Vagina (tissue), 2 donors: ENCODE measurements around the gene NAT8. TPM values are rescaled to one million over a fixed set of nuclear protein-coding genes. Genes with fewer than 3 reads are reported as not detected.

Experiments used
- DNase-seq, 2 donors: peaks; one replicate each; pipeline ENCODE4 v3.0.0-alpha.2; 2017; ENCODE audit errors: extremely low spot score in 2 of 2
- H3K27ac ChIP-seq: fragments of 200-600 bp; sonication (generic); one replicate; pipeline ENCODE4 v1.5.1; 2019
- H3K27me3 ChIP-seq: fragments of 200-600 bp; sonication (generic); one replicate; pipeline ENCODE4 v1.5.1; 2019
- H3K36me3 ChIP-seq, 2 donors: fragments of 200-600 bp; sonication (generic); one replicate each; pipeline ENCODE4 v1.5.1; 2017 to 2019
- H3K4me1 ChIP-seq: fragments of 200-600 bp; sonication (generic); one replicate; pipeline ENCODE4 v1.5.1; 2019
- H3K4me3 ChIP-seq, 2 donors: fragments of 200-600 bp; sonication (generic); 1 replicate in 1 of 2; 2 replicates in 1 of 2; pipeline ENCODE4 v1.5.1; 2016 to 2019
- H3K9me3 ChIP-seq: fragments of 200-600 bp; sonication (generic); one replicate; pipeline ENCODE4 v1.5.1; 2019
- POLR2A ChIP-seq, 2 donors: fragments of 450-650 bp; IDR thresholded peaks; one replicate each; pipeline ENCODE4 v1.6.1; 2017; ENCODE audit warnings: antibody characterized with exemption in 2 of 2, mild to moderate bottlenecking in 2 of 2, moderate library complexity in 2 of 2
- POLR2AphosphoS5 ChIP-seq, 2 donors: sonication (generic); formaldehyde crosslinking; IDR thresholded peaks; one replicate each; pipeline ENCODE4 v1.9.0; 2017; ENCODE audit warnings: antibody characterized with exemption in 2 of 2, mild to moderate bottlenecking in 2 of 2, low read depth in 1 of 2; ENCODE audit not compliant: insufficient read depth in 1 of 2
- intact Hi-C: fragments of 100-400 bp; cut with DNase I; formaldehyde crosslinking; loops from one replicate; pipeline ENCODE4 v1.15.1; 2023
- total RNA-seq: library from RNA; depleted of rRNA; stranded (reverse); fragments of >200 nt; gene quantifications from one replicate; pipeline ENCODE4 v1.2.3, GENCODE V29; 2016
- TF ChIP-seq, protein P1 (sequence below), 3 experiments: fragments of 450-650 bp in 2 of 3; fragments of 200-600 bp in 1 of 3; sonication (generic) in 1 of 3; IDR thresholded peaks; one replicate each; pipeline ENCODE4 v1.5.1; 2017 to 2019; ENCODE audit warnings: antibody characterized with exemption in 3 of 3, mild to moderate bottlenecking in 2 of 3, moderate library complexity in 2 of 3

Gene NAT8
- total RNA-seq, 1 donor from 2014 or later, result not detected

DNA sequence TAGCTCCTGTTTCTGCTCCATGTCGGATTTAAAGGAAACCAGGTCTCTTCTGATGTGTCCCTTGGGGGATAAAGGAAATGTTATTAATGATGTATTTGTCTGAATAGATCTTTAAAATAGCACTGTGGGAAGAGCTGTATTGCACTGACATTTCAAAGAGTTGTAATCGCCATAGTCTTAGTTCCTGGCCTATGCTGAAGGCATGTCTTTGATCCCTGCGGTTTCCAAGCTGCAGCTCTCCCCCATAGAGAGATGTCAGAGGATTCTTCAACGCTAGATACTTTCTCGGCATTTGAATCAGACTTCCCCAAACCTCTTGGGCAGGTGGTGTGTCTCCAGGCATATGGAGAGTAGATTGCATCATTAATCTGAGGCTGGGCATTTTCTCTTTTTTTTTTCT lies 40.4 kb downstream of the NAT8 start:
- no peak overlapping the region for H3K27ac ChIP-seq
- intact Hi-C loops, result no loop called here
- peaks cover 4 to 25% of the 10 kb centered on the region in 2 donors for H3K36me3 ChIP-seq
- DNase-seq, result no peak
- no peak overlapping the region for H3K4me3 ChIP-seq
- H3K9me3 ChIP-seq, result no peaks in the 10 kb centered on the region
- H3K27me3 ChIP-seq, result no peaks in the 10 kb centered on the region
- no peaks in the 10 kb centered on the region for H3K4me1 ChIP-seq
- TF ChIP-seq, protein P1, sequence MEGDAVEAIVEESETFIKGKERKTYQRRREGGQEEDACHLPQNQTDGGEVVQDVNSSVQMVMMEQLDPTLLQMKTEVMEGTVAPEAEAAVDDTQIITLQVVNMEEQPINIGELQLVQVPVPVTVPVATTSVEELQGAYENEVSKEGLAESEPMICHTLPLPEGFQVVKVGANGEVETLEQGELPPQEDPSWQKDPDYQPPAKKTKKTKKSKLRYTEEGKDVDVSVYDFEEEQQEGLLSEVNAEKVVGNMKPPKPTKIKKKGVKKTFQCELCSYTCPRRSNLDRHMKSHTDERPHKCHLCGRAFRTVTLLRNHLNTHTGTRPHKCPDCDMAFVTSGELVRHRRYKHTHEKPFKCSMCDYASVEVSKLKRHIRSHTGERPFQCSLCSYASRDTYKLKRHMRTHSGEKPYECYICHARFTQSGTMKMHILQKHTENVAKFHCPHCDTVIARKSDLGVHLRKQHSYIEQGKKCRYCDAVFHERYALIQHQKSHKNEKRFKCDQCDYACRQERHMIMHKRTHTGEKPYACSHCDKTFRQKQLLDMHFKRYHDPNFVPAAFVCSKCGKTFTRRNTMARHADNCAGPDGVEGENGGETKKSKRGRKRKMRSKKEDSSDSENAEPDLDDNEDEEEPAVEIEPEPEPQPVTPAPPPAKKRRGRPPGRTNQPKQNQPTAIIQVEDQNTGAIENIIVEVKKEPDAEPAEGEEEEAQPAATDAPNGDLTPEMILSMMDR (IDR thresholded peaks at IDR 0.05), result no peak
- no peak for TF ChIP-seq POLR2AphosphoS5 (IDR thresholded peaks at IDR 0.05; ENCODE audit: insufficient read depth in 1 of 2, low read depth in 1 of 2)
- TF ChIP-seq POLR2A (IDR thresholded peaks at IDR 0.05), result no peak

DNA sequence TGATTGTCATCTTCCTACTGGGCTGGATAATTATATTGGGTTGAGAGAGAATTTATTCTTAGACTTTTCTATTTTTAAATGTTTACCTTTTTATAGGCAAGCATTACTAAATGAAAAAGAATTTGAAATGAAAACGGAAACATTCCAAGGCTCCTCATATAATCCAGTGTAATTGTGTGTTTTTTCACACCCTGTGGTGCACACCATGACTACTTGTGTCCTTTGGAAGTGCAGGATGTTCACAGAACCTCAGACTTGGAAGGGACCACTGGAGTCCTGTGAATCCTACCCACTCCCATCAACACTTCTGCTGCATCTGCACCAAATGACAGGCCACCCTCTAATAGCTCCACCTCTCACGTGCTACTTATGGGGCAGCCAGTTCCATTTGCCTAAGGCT lies 48.0 kb downstream of the NAT8 start:
- Histone ChIP-seq H3K36me3 (no peaks in the 10 kb centered on the region), H3K9me3 (no peaks in the 10 kb centered on the region), H3K4me1 (no peaks in the 10 kb centered on the region), H3K27me3 (no peaks in the 10 kb centered on the region), H3K4me3 (no peak overlapping the region), H3K27ac (no peak overlapping the region)
- intact Hi-C loops, result no loop called here
- TF ChIP-seq POLR2A (IDR thresholded peaks at IDR 0.05) (no peak), POLR2AphosphoS5 (IDR thresholded peaks at IDR 0.05; ENCODE audit: insufficient read depth in 1 of 2, low read depth in 1 of 2) (no peak)
- TF ChIP-seq, protein P1 (IDR thresholded peaks at IDR 0.05), result no peak
- no peak for DNase-seq

DNA sequence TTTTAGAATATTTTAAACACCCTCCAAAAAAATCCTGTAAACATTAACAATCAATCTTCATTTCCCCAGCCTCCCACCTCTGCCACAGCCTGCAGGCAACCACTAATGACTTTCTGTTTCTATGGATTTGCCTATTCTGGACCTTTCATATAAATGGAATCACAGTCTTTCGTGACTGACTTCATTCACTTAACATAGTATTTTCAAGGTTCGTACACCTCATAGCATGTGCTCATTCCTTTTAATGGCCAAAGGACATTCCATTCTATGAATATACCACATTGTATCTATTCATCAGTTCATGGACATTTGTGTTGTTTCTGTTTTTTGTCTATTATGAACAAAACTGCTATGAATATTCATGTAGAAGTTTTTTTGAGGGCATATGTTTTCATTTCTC lies 48.5 kb downstream of the NAT8 start:
- no peak overlapping the region for H3K27ac ChIP-seq
- H3K4me1 ChIP-seq, result no peaks in the 10 kb centered on the region
- no peaks in the 10 kb centered on the region for H3K9me3 ChIP-seq
- TF ChIP-seq POLR2AphosphoS5 (IDR thresholded peaks at IDR 0.05; ENCODE audit: insufficient read depth in 1 of 2, low read depth in 1 of 2) (no peak), POLR2A (IDR thresholded peaks at IDR 0.05) (no peak)
- TF ChIP-seq, protein P1 (IDR thresholded peaks at IDR 0.05), result no peak
- intact Hi-C loops, result no loop called here
- DNase-seq, result no peak
- H3K36me3 ChIP-seq, result no peaks in the 10 kb centered on the region
- no peak overlapping the region for H3K4me3 ChIP-seq
- no peaks in the 10 kb centered on the region for H3K27me3 ChIP-seq

Other genes starting within 250 kb of the NAT8 start
- 18.9 TPM for gene TPRKB, start 94.9 kb upstream of the NAT8 start, total RNA-seq
- 36.3 TPM for gene DUSP11, start 137.7 kb upstream of the NAT8 start, total RNA-seq
- gene C2orf78, start 141.8 kb upstream of the NAT8 start, total RNA-seq, result not detected
- gene STAMBP, start 186.5 kb upstream of the NAT8 start, total RNA-seq, result 30.4 TPM